CD4-positive, alpha-beta T cell treated with Interleukin-21 for 1 hour (primary cell): ENCODE data around the gene ALDH3A1.

Source experiments
- DNase-seq: peaks from one replicate; pipeline ENCODE4 v3.0.0-alpha.2; 2020

ALDH3A1 gene

DNA sequence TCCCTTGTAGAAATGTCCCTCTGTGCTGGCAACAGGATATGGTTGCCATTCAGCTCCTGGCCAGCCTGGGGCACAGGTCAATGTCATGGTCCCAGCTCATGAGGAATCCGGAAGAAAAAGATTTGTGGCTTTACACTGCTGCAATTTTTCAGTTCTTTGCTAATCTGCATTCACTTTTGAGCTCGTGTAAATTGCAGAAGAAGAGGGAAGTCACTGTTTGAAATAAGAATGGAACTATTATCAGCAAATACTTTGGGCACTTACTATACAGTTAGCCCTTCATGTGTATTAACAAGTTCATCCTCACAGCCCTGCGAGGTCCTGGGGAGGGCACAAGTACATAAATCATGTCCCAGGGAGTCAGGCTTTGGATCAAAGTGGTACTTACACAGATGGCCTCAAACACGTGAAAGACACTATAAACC lies 45.9 kb downstream of the ALDH3A1 start:
- DNase-seq, result no peak
